ENCODE measurements around the gene SLC48A1.

SLC48A1 gene

GRCh38 chr12:47744005-47744651 lies 28.9 kb upstream of the SLC48A1 start:
- no peak for DNase-seq (ENCODE audit: low read depth, low spot score)

GRCh38 chr12:47744778-47745436 lies 28.1 kb upstream of the SLC48A1 start:
- DNase-seq (ENCODE audit: low read depth, low spot score): no peak

- DNase-seq (ENCODE audit: low read depth, low spot score): no peak
Measured at GRCh38 chr12:47745485-47746041, 27.5 kb upstream of the SLC48A1 start.

GRCh38 chr12:47746073-47746472 lies 27.0 kb upstream of the SLC48A1 start:
- DNase-seq (ENCODE audit: low read depth, low spot score): no peak

GRCh38 chr12:47746523-47746922 lies 26.5 kb upstream of the SLC48A1 start:
- no peak for DNase-seq (ENCODE audit: low read depth, low spot score)

- DNase-seq (ENCODE audit: low read depth, low spot score): no peak
Measured at GRCh38 chr12:47747126-47747525, 25.9 kb upstream of the SLC48A1 start.

GRCh38 chr12:47747596-47748506 lies 25.2 kb upstream of the SLC48A1 start:
- no peak for DNase-seq (ENCODE audit: low read depth, low spot score)

GRCh38 chr12:47748507-47748828 lies 24.6 kb upstream of the SLC48A1 start:
- DNase-seq (ENCODE audit: low read depth, low spot score): no peak

GRCh38 chr12:47748899-47749298 lies 24.1 kb upstream of the SLC48A1 start:
- no peak for DNase-seq (ENCODE audit: low read depth, low spot score)

- no peak for DNase-seq (ENCODE audit: low read depth, low spot score)
Measured at GRCh38 chr12:47750229-47750798, 22.7 kb upstream of the SLC48A1 start.

- DNase-seq (ENCODE audit: low read depth, low spot score): no peak
Measured at GRCh38 chr12:47750916-47751470, 22.0 kb upstream of the SLC48A1 start.

GRCh38 chr12:47751561-47751960 lies 21.5 kb upstream of the SLC48A1 start:
- no peak for DNase-seq (ENCODE audit: low read depth, low spot score)

- DNase-seq (ENCODE audit: low read depth, low spot score): no peak
Measured at GRCh38 chr12:47752121-47752520, 20.9 kb upstream of the SLC48A1 start.

GRCh38 chr12:47752552-47752951 lies 20.5 kb upstream of the SLC48A1 start:
- DNase-seq (ENCODE audit: low read depth, low spot score): no peak

- DNase-seq (ENCODE audit: low read depth, low spot score): no peak
Measured at GRCh38 chr12:47753021-47754001, 19.7 kb upstream of the SLC48A1 start.

- no peak for DNase-seq (ENCODE audit: low read depth, low spot score)
Measured at GRCh38 chr12:47754126-47754525, 18.9 kb upstream of the SLC48A1 start.

GRCh38 chr12:47754881-47755280 lies 18.2 kb upstream of the SLC48A1 start:
- DNase-seq (ENCODE audit: low read depth, low spot score): no peak

GRCh38 chr12:47755655-47756562 lies 17.1 kb upstream of the SLC48A1 start:
- no peak for DNase-seq (ENCODE audit: low read depth, low spot score)

- DNase-seq (ENCODE audit: low read depth, low spot score): no peak
Measured at GRCh38 chr12:47757364-47757839, 15.6 kb upstream of the SLC48A1 start.

Measured in smooth muscle cell of the brain vasculature (primary cell).